ENCODE results near the gene FUNDC1. TPM values are rescaled to one million over a fixed set of nuclear protein-coding genes. Genes with fewer than 3 reads are reported as not detected.

The FUNDC1 gene
- total RNA-seq, 1 experiment from 2014 or later, result 18.6 TPM

DNA sequence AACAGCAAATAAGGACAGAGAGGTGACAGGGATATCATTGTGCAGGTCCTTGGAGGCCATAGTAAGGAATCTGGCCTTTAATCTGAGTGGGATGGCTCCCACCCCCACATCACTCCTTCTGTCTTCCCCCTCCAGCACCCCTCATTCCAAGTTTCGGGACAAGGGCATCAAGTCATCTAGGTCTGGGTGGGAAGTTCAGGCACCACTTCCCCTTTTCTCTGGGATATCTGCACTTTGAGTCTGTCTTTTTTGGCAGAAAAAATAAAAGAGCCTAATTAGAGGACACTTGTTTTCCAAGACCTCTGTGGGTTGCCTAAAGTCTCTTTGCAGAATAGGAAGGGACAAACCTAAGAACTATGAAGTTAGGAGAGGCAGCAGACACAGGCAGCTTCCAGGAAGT, 60.1 kb downstream of the FUNDC1 start:
- Mint-ChIP-seq H3K4me1 (ENCODE audit: low read depth, unreplicated experiment) (no peaks in the 10 kb centered on the region), H3K27ac (ENCODE audit: unreplicated experiment) (no peak overlapping the region), H3K9me3 (ENCODE audit: unreplicated experiment) (no peaks in the 10 kb centered on the region), H3K4me3 (ENCODE audit: unreplicated experiment) (no peak overlapping the region), H3K27me3 (ENCODE audit: insufficient read depth, unreplicated experiment) (no peaks in the 10 kb centered on the region), H3K36me3 (ENCODE audit: insufficient read depth, unreplicated experiment) (no peaks in the 10 kb centered on the region)
- Histone ChIP-seq H3K27me3 (replicated peaks; ENCODE audit: control insufficient read depth, insufficient read depth, low read length) (no peaks in the 10 kb centered on the region), H3K4me3 (ENCODE audit: low read depth, low read length) (no peak overlapping the region), H3K4me1 (no peaks in the 10 kb centered on the region), H3K9me3 (no peaks in the 10 kb centered on the region), H3K36me3 (ENCODE audit: control insufficient read depth, insufficient read depth, low read length) (no peaks in the 10 kb centered on the region)
- ChIA-PET POLR2A (no interaction called here), CTCF (no interaction called here)
- BruUV-seq (replicated peaks), result no TSS peak
- no peak for DNase-seq
- TF ChIP-seq, protein P1, sequence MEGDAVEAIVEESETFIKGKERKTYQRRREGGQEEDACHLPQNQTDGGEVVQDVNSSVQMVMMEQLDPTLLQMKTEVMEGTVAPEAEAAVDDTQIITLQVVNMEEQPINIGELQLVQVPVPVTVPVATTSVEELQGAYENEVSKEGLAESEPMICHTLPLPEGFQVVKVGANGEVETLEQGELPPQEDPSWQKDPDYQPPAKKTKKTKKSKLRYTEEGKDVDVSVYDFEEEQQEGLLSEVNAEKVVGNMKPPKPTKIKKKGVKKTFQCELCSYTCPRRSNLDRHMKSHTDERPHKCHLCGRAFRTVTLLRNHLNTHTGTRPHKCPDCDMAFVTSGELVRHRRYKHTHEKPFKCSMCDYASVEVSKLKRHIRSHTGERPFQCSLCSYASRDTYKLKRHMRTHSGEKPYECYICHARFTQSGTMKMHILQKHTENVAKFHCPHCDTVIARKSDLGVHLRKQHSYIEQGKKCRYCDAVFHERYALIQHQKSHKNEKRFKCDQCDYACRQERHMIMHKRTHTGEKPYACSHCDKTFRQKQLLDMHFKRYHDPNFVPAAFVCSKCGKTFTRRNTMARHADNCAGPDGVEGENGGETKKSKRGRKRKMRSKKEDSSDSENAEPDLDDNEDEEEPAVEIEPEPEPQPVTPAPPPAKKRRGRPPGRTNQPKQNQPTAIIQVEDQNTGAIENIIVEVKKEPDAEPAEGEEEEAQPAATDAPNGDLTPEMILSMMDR (IDR thresholded peaks at IDR 0.05; ENCODE audit: insufficient read depth in 1 of 2, low read depth in 1 of 2, low read length in 1 of 2, severe bottlenecking in 1 of 2, unreplicated experiment in 1 of 2), result no peak
- intact Hi-C loops (cut with micrococcal nuclease; ENCODE audit: unreplicated experiment), result no loop called here

DNA sequence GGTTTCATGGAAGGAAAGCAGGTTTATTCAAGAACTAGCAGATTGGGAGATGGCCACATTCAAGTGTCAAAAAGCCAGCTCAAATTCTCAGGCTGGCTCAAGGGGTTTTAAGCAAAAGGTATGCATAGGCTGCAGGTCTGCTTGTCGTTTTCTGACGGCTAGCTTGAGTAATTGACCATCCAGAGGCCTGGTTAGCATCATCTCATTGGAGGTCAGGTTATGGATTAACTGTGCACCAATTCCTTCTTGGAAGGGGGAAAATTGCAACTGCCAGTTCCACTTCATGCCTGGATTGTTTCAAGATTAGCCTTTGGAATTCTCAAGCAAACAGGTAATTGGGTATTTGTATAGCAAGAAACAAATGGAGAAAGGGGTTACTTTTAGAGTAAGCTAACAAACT, 62.1 kb downstream of the FUNDC1 start:
- Mint-ChIP-seq H3K27me3 (ENCODE audit: insufficient read depth, unreplicated experiment) (no peaks in the 10 kb centered on the region), H3K36me3 (ENCODE audit: insufficient read depth, unreplicated experiment) (no peaks in the 10 kb centered on the region), H3K27ac (ENCODE audit: unreplicated experiment) (no peak overlapping the region), H3K9me3 (ENCODE audit: unreplicated experiment) (no peaks in the 10 kb centered on the region), H3K4me3 (ENCODE audit: unreplicated experiment) (no peak overlapping the region), H3K4me1 (ENCODE audit: low read depth, unreplicated experiment) (no peaks in the 10 kb centered on the region)
- H3K27me3 ChIP-seq (replicated peaks; ENCODE audit: control insufficient read depth, insufficient read depth, low read length), result no peaks in the 10 kb centered on the region
- intact Hi-C loops (cut with micrococcal nuclease; ENCODE audit: unreplicated experiment), result no loop called here
- H3K4me1 ChIP-seq, result no peaks in the 10 kb centered on the region
- H3K36me3 ChIP-seq (ENCODE audit: control insufficient read depth, insufficient read depth, low read length), result no peaks in the 10 kb centered on the region
- no peaks in the 10 kb centered on the region for H3K9me3 ChIP-seq
- ChIA-PET CTCF (no interaction called here), POLR2A (no interaction called here)
- DNase-seq, result no peak
- TF ChIP-seq, protein P1 (IDR thresholded peaks at IDR 0.05; ENCODE audit: insufficient read depth in 1 of 2, low read depth in 1 of 2, low read length in 1 of 2, severe bottlenecking in 1 of 2, unreplicated experiment in 1 of 2), result no peak
- BruUV-seq (replicated peaks), result no TSS peak
- H3K4me3 ChIP-seq (ENCODE audit: low read depth, low read length), result no peak overlapping the region

DNA sequence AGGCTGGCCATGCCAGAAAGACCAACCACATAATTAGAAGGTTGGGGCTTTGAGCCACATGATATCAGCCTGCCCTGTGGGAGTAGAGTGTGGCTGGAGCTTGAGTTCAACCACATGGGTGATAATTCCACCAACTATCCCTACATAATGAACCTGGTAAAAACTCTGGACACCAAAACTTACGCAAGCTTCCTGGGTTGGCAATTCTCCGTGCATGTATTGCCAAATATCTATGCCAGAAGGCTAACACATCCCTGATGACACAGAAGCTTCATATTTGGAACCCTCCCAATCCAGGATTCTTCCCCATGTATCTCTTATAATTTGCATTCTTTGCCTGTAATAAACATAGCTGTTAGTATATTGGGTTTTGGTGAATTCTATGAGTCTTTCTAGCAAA, 68.2 kb downstream of the FUNDC1 start:
- no peaks in the 10 kb centered on the region for H3K9me3 Mint-ChIP-seq (ENCODE audit: unreplicated experiment)
- ChIA-PET POLR2A (no interaction called here), CTCF (no interaction called here)
- H3K36me3 ChIP-seq (ENCODE audit: control insufficient read depth, insufficient read depth, low read length), result no peaks in the 10 kb centered on the region
- H3K4me3 Mint-ChIP-seq (ENCODE audit: unreplicated experiment), result no peak overlapping the region
- no peaks in the 10 kb centered on the region for H3K36me3 Mint-ChIP-seq (ENCODE audit: insufficient read depth, unreplicated experiment)
- H3K9me3 ChIP-seq, result no peaks in the 10 kb centered on the region
- no peak overlapping the region for H3K27ac Mint-ChIP-seq (ENCODE audit: unreplicated experiment)
- TF ChIP-seq, protein P1 (IDR thresholded peaks at IDR 0.05; ENCODE audit: insufficient read depth in 1 of 2, low read depth in 1 of 2, low read length in 1 of 2, severe bottlenecking in 1 of 2, unreplicated experiment in 1 of 2), result no peak
- DNase-seq, result no peak
- no peaks in the 10 kb centered on the region for H3K4me1 Mint-ChIP-seq (ENCODE audit: low read depth, unreplicated experiment)
- no peaks in the 10 kb centered on the region for H3K27me3 Mint-ChIP-seq (ENCODE audit: insufficient read depth, unreplicated experiment)
- intact Hi-C loops (cut with micrococcal nuclease; ENCODE audit: unreplicated experiment), result no loop called here
- H3K4me1 ChIP-seq, result no peaks in the 10 kb centered on the region
- H3K27me3 ChIP-seq (replicated peaks; ENCODE audit: control insufficient read depth, insufficient read depth, low read length), result no peaks in the 10 kb centered on the region
- no peak overlapping the region for H3K4me3 ChIP-seq (ENCODE audit: low read depth, low read length)
- no TSS peak for BruUV-seq (replicated peaks)

Other genes with a start within 250 kb of the FUNDC1 start
- gene EFHC2, start 199.2 kb downstream of the FUNDC1 start, total RNA-seq (2022), result not detected in 2 replicates